ENCODE measurements around the gene SIGLEC7. TPM values are rescaled to one million over a fixed set of nuclear protein-coding genes. Genes with fewer than 3 reads are reported as not detected.

SIGLEC7 gene
- total RNA-seq, 1 experiment from 2014 or later: not detected

DNA sequence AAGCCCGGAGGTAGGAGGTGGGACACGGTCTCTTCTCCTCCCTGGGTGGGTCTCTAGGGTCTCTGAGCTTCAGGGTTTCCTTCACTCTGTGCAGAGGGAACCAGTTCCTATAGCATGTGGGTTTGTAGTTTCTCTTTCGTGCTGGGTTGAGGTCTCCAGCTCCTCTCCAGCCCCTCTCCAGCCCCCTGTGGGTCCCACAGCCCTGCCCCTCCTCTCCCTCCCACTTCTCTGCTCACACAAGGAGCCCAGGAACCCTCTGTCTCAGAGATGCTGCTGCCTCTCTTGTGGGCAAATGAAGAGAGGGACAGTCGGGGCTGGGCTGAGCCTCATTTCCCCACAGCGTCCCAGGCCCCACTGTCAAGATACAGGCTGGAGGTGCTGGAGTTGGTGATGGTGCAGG is 1.4 kb downstream of the SIGLEC7 start:
- H3K27me3 ChIP-seq (ENCODE audit: low read length): peaks cover 66% of the 10 kb centered on the region
- no TSS peak for BruUV-seq (replicated peaks)

DNA sequence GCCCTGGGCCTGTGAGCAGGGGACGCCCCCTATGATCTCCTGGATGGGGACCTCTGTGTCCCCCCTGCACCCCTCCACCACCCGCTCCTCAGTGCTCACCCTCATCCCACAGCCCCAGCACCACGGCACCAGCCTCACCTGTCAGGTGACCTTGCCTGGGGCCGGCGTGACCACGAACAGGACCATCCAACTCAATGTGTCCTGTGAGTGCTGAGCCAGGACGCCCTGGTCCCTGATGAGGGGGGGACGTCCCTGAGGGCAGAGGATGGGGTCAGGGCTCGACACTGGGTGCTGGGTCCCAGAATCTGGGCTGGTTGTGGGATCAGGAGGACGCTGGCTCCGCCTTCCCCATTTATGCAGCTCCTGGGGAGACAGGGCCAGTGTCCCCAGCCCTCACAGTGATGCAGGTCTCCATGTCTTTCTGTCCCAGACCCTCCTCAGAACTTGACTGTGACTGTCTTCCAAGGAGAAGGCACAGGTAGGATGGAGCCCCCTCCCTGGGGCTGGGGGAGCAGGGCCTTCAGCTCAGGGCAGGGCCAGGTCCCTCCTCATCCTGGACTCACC is 2.5 kb downstream of the SIGLEC7 start:
- intact Hi-C loops (cut with micrococcal nuclease): no loop called here
- Histone ChIP-seq H3F3A (ENCODE audit: low read length, unreplicated experiment) (no peaks in the 10 kb centered on the region), H3K9me3 (ENCODE audit: low read length) (no peaks in the 10 kb centered on the region), H3K4me1 (ENCODE audit: insufficient read depth, low read length) (no peaks in the 10 kb centered on the region), H3K27me3 (ENCODE audit: low read length) (peaks cover 66% of the 10 kb centered on the region), H3K27ac (ENCODE audit: low read length) (no peak overlapping the region), H3K4me3 (ENCODE audit: low read length) (no peak overlapping the region), H3K36me3 (ENCODE audit: low read depth, low read length) (no peaks in the 10 kb centered on the region), H2AFZ (ENCODE audit: low read length) (no peak overlapping the region), H3K9ac (ENCODE audit: low read length) (no peak overlapping the region), H3K4me2 (ENCODE audit: low read length) (no peak overlapping the region), H3K9me2 (replicated peaks; ENCODE audit: low read length) (no peaks in the 10 kb centered on the region), H4K20me1 (ENCODE audit: low read length) (no peaks in the 10 kb centered on the region), H3K79me2 (ENCODE audit: low read length) (no peaks in the 10 kb centered on the region)
- ATAC-seq: no peak
- BruUV-seq (replicated peaks): no TSS peak
- DNase-seq: no peak
- ChIA-PET CTCF (no interaction called here), POLR2A (ENCODE audit: unreplicated experiment) (no interaction called here)
- TF ChIP-seq EZH2phosphoT487 (IDR thresholded peaks at IDR 0.05; ENCODE audit: borderline replicate concordance, low read length) (no peak), EZH2 (IDR thresholded peaks at IDR 0.05; ENCODE audit: low read length, unreplicated experiment) (no peak)
- TF ChIP-seq, protein P1, sequence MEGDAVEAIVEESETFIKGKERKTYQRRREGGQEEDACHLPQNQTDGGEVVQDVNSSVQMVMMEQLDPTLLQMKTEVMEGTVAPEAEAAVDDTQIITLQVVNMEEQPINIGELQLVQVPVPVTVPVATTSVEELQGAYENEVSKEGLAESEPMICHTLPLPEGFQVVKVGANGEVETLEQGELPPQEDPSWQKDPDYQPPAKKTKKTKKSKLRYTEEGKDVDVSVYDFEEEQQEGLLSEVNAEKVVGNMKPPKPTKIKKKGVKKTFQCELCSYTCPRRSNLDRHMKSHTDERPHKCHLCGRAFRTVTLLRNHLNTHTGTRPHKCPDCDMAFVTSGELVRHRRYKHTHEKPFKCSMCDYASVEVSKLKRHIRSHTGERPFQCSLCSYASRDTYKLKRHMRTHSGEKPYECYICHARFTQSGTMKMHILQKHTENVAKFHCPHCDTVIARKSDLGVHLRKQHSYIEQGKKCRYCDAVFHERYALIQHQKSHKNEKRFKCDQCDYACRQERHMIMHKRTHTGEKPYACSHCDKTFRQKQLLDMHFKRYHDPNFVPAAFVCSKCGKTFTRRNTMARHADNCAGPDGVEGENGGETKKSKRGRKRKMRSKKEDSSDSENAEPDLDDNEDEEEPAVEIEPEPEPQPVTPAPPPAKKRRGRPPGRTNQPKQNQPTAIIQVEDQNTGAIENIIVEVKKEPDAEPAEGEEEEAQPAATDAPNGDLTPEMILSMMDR (conservative IDR thresholded peaks at IDR 0.05; ENCODE audit: low read depth, low read length): no peak

More for the DNA sequence above, 1.4 kb downstream of the SIGLEC7 start:
- H3K9me3 ChIP-seq (ENCODE audit: low read length): no peaks in the 10 kb centered on the region
- H3K4me1 ChIP-seq (ENCODE audit: insufficient read depth, low read length): no peaks in the 10 kb centered on the region
- ChIA-PET POLR2A (ENCODE audit: unreplicated experiment) (no interaction called here), CTCF (no interaction called here)
- no peaks in the 10 kb centered on the region for H3K9me2 ChIP-seq (replicated peaks; ENCODE audit: low read length)
- H2AFZ ChIP-seq (ENCODE audit: low read length): no peak overlapping the region
- no peak overlapping the region for H3K27ac ChIP-seq (ENCODE audit: low read length)
- H4K20me1 ChIP-seq (ENCODE audit: low read length): no peaks in the 10 kb centered on the region
- no peaks in the 10 kb centered on the region for H3K79me2 ChIP-seq (ENCODE audit: low read length)
- H3K4me2 ChIP-seq (ENCODE audit: low read length): no peak overlapping the region
- DNase-seq (no peak), ATAC-seq (no peak)
- intact Hi-C loops (cut with micrococcal nuclease): no loop called here
- H3K4me3 ChIP-seq (ENCODE audit: low read length): no peak overlapping the region
- no peaks in the 10 kb centered on the region for H3F3A ChIP-seq (ENCODE audit: low read length, unreplicated experiment)
- no peak overlapping the region for H3K9ac ChIP-seq (ENCODE audit: low read length)
- TF ChIP-seq EZH2phosphoT487 (IDR thresholded peaks at IDR 0.05; ENCODE audit: borderline replicate concordance, low read length) (no peak), EZH2 (IDR thresholded peaks at IDR 0.05; ENCODE audit: low read length, unreplicated experiment) (no peak)
- TF ChIP-seq, protein P1 (conservative IDR thresholded peaks at IDR 0.05; ENCODE audit: low read depth, low read length): no peak
- no peaks in the 10 kb centered on the region for H3K36me3 ChIP-seq (ENCODE audit: low read depth, low read length)

DNA sequence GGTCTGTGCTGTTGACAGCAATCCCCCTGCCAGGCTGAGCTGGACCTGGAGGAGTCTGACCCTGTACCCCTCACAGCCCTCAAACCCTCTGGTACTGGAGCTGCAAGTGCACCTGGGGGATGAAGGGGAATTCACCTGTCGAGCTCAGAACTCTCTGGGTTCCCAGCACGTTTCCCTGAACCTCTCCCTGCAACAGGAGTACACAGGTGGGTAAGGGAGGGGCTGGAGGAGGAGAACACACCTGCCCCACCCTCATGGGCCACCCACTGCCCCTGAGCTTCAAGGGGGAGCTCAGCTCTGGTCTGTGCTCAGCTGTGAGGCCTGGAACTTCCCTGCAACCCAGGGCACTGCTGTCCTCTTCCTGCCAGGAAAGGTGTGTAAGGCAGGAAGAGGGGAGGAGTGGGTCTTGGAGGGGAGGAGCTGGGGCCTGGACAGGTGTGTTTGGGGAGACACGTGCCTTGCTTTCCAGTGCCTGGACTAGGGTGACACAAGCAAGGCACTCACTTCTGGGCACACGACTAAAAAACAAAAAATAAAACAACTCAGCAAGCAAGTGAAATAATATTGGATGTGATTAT is 3.9 kb downstream of the SIGLEC7 start:
- ChIA-PET POLR2A (ENCODE audit: unreplicated experiment) (no interaction called here), CTCF (no interaction called here)
- no peaks in the 10 kb centered on the region for H3K9me3 ChIP-seq (ENCODE audit: low read length)
- no peaks in the 10 kb centered on the region for H3K9me2 ChIP-seq (replicated peaks; ENCODE audit: low read length)
- H3K4me1 ChIP-seq (ENCODE audit: insufficient read depth, low read length): no peaks in the 10 kb centered on the region
- H3K27ac ChIP-seq (ENCODE audit: low read length): no peak overlapping the region
- intact Hi-C loops (cut with micrococcal nuclease): no loop called here
- no TSS peak for BruUV-seq (replicated peaks)
- no peaks in the 10 kb centered on the region for H3K36me3 ChIP-seq (ENCODE audit: low read depth, low read length)
- ATAC-seq (no peak), DNase-seq (no peak)
- peaks cover 66% of the 10 kb centered on the region for H3K27me3 ChIP-seq (ENCODE audit: low read length)
- no peaks in the 10 kb centered on the region for H4K20me1 ChIP-seq (ENCODE audit: low read length)
- no peaks in the 10 kb centered on the region for H3K79me2 ChIP-seq (ENCODE audit: low read length)
- H2AFZ ChIP-seq (ENCODE audit: low read length): no peak overlapping the region
- TF ChIP-seq EZH2phosphoT487 (IDR thresholded peaks at IDR 0.05; ENCODE audit: borderline replicate concordance, low read length): no peak
- no peak for TF ChIP-seq EZH2 (IDR thresholded peaks at IDR 0.05; ENCODE audit: low read length, unreplicated experiment)
- H3F3A ChIP-seq (ENCODE audit: low read length, unreplicated experiment): no peaks in the 10 kb centered on the region
- H3K4me2 ChIP-seq (ENCODE audit: low read length): no peak overlapping the region
- no peak overlapping the region for H3K4me3 ChIP-seq (ENCODE audit: low read length)
- H3K9ac ChIP-seq (ENCODE audit: low read length): no peak overlapping the region

Measured in PC-3 (cell line).